H1 (cell line): Measurements from ENCODE around the gene ADK. TPM values are rescaled to one million over a fixed set of nuclear protein-coding genes. Genes with fewer than 3 reads are reported as not detected.

Experiments
- CTCF ChIA-PET: fragments of 300-600 bp; sonication (Branson Sonifier 250); formaldehyde crosslinking; loops from one replicate; lab custom pipeline; 2021; ENCODE audit not compliant: partially characterized antibody; lab: Charles Lee
- POLR2A ChIA-PET: fragments of 300-600 bp; sonication (Branson Sonifier 250); formaldehyde crosslinking; loops from one replicate; lab custom pipeline; 2021; ENCODE audit warnings: inconsistent platforms; ENCODE audit not compliant: partially characterized antibody; lab: Charles Lee
- DNase-seq, 2 experiments: peaks; one replicate each; pipeline versions ENCODE4 v3.0.0 to v3.0.0-alpha.2; 2010 to 2022; ENCODE audit warnings: low spot score in 2 of 2, low read depth in 1 of 2, mixed read lengths in 1 of 2
- FAIRE-seq: peaks from 2 replicates; lab custom pipeline; 2011; peaks lifted over from hg19 to GRCh38; lab: Jason Lieb, UNC
- H2AFZ ChIP-seq: 2 replicates; pipeline ENCODE4 v1.8.1; 2012; ENCODE audit warnings: low read length, inconsistent platforms
- H2AK5ac ChIP-seq: 2 replicates; pipeline ENCODE4 v1.6.1; 2013; ENCODE audit warnings: low read depth, low read length
- H2BK120ac ChIP-seq: replicated peaks from 2 replicates; pipeline ENCODE3; 2013; ENCODE audit warnings: low read depth, low read length, inconsistent platforms
- H2BK12ac ChIP-seq: 2 replicates; pipeline ENCODE4 v1.6.1; 2013; ENCODE audit warnings: low read depth, low read length
- H2BK15ac ChIP-seq: 2 replicates; pipeline ENCODE4 v1.6.1; 2013; ENCODE audit warnings: low read length
- H2BK20ac ChIP-seq: 2 replicates; pipeline ENCODE4 v1.6.1; 2013; ENCODE audit warnings: low read length
- H2BK5ac ChIP-seq: 2 replicates; pipeline ENCODE4 v1.6.1; 2013; ENCODE audit warnings: low read depth, low read length
- H3K14ac ChIP-seq: 2 replicates; pipeline ENCODE4 v1.6.1; 2013; ENCODE audit warnings: inconsistent platforms; ENCODE audit not compliant: insufficient read length
- H3K18ac ChIP-seq: 2 replicates; pipeline ENCODE4 v1.6.1; 2013; ENCODE audit warnings: low read length; ENCODE audit errors: extremely low read depth
- H3K23ac ChIP-seq: 2 replicates; pipeline ENCODE4 v1.6.1; 2013; ENCODE audit warnings: inconsistent platforms; ENCODE audit not compliant: insufficient read length
- H3K23me2 ChIP-seq: 2 replicates; pipeline ENCODE4 v1.6.1; 2013; ENCODE audit warnings: low read depth, low read length
- H3K27ac ChIP-seq: 2 replicates; pipeline ENCODE4 v1.6.1; 2011; ENCODE audit warnings: low read depth, low read length, inconsistent platforms
- H3K27me3 ChIP-seq, 4 experiments: replicated peaks in 1 of 4; 1 replicate in 1 of 4; 2 replicates in 3 of 4; pipeline versions ENCODE4 v1.6.1 to v1.8.1; 2011 to 2013; ENCODE audit warnings: low read length in 3 of 4, mild to moderate bottlenecking in 3 of 4, inconsistent platforms in 2 of 4, mixed read lengths in 2 of 4, moderate library complexity in 1 of 4; ENCODE audit not compliant: control insufficient read depth in 3 of 4, insufficient read depth in 3 of 4; ENCODE audit errors: extremely low read depth in 1 of 4
- H3K36me3 ChIP-seq, 4 experiments: 2 replicates each; pipeline versions ENCODE4 v1.6.1 to v1.8.1; 2011 to 2013; ENCODE audit warnings: mild to moderate bottlenecking in 4 of 4, low read length in 3 of 4, moderate library complexity in 2 of 4, control low read depth in 1 of 4, inconsistent platforms in 1 of 4; ENCODE audit not compliant: insufficient read depth in 4 of 4, control insufficient read depth in 2 of 4
- H3K4ac ChIP-seq: replicated peaks from 2 replicates; pipeline ENCODE3; 2013; ENCODE audit warnings: low read length, low read depth, mixed read lengths, inconsistent platforms; ENCODE audit not compliant: insufficient read length
- H3K4me1 ChIP-seq, 4 experiments: replicated peaks in 1 of 4; 1 replicate in 1 of 4; 2 replicates in 3 of 4; pipeline versions ENCODE4 v1.6.1 to v1.8.1; 2011 to 2013; ENCODE audit warnings: low read length in 3 of 4, inconsistent platforms in 2 of 4, mixed read lengths in 1 of 4; ENCODE audit not compliant: insufficient read depth in 4 of 4, control insufficient read depth in 3 of 4
- H3K4me2 ChIP-seq, 2 experiments: 2 replicates each; pipeline versions ENCODE4 v1.6.1 to v1.8.1; 2011 to 2013; ENCODE audit warnings: low read depth in 2 of 2, low read length in 2 of 2, control low read depth in 1 of 2, inconsistent platforms in 1 of 2, mild to moderate bottlenecking in 1 of 2; ENCODE audit not compliant: insufficient read depth in 1 of 2
- H3K4me3 ChIP-seq, 4 experiments: fragments of 200-600, 300-600 bp in 1 of 4; sonication (generic), shearing (Covaris generic), sonication (Bioruptor Twin) in 1 of 4; 2 replicates each; pipeline versions ENCODE4 v1.5.1 to v1.8.1; 2011 to 2016; ENCODE audit warnings: low read length in 4 of 4, low read depth in 3 of 4, control low read depth in 2 of 4, inconsistent platforms in 2 of 4, mild to moderate bottlenecking in 2 of 4, mixed read lengths in 1 of 4, moderate library complexity in 1 of 4; ENCODE audit not compliant: insufficient read depth in 2 of 4; ENCODE audit errors: extremely low read depth in 1 of 4
- H3K56ac ChIP-seq: replicated peaks from 2 replicates; pipeline ENCODE3; 2013; ENCODE audit warnings: low read depth, mild to moderate bottlenecking, mixed read lengths, low read length, inconsistent platforms; ENCODE audit not compliant: insufficient read length
- H3K79me1 ChIP-seq: 2 replicates; pipeline ENCODE4 v1.6.1; 2013; ENCODE audit warnings: low read depth, low read length, control low read depth
- H3K79me2 ChIP-seq, 2 experiments: 2 replicates each; pipeline versions ENCODE4 v1.6.1 to v1.8.1; 2012 to 2013; ENCODE audit warnings: low read length in 2 of 2, mild to moderate bottlenecking in 2 of 2, inconsistent platforms in 1 of 2; ENCODE audit not compliant: insufficient read depth in 2 of 2, control insufficient read depth in 1 of 2
- H3K9ac ChIP-seq, 4 experiments: replicated peaks in 1 of 4; 1 replicate in 1 of 4; 2 replicates in 3 of 4; pipeline versions ENCODE4 v1.6.1 to v1.8.1; 2011 to 2013; ENCODE audit warnings: low read depth in 3 of 4, low read length in 3 of 4, control low read depth in 2 of 4, mild to moderate bottlenecking in 2 of 4, moderate library complexity in 2 of 4, inconsistent platforms in 1 of 4; ENCODE audit errors: extremely low read depth in 1 of 4
- H3K9me3 ChIP-seq, 2 experiments: 2 replicates each; pipeline versions ENCODE4 v1.6.1 to v1.8.1; 2012 to 2013; ENCODE audit warnings: mild to moderate bottlenecking in 2 of 2, moderate library complexity in 2 of 2, control low read depth in 1 of 2, inconsistent platforms in 1 of 2, low read depth in 1 of 2, low read length in 1 of 2, mixed read lengths in 1 of 2; ENCODE audit not compliant: insufficient read depth in 2 of 2
- H4K20me1 ChIP-seq, 2 experiments: replicated peaks in 1 of 2; 2 replicates each; pipeline versions ENCODE3 to v1.8.1; 2011 to 2013; ENCODE audit warnings: inconsistent platforms in 2 of 2, low read length in 2 of 2, mild to moderate bottlenecking in 1 of 2; ENCODE audit not compliant: insufficient read depth in 2 of 2, control insufficient read depth in 1 of 2
- H4K5ac ChIP-seq: 2 replicates; pipeline ENCODE4 v1.6.1; 2013; ENCODE audit warnings: low read length, low read depth, mixed read lengths, inconsistent platforms; ENCODE audit not compliant: insufficient read length
- H4K8ac ChIP-seq: 2 replicates; pipeline ENCODE4 v1.8.0; 2013; ENCODE audit warnings: mild to moderate bottlenecking, moderate library complexity, low read length, inconsistent platforms; ENCODE audit not compliant: insufficient read depth; ENCODE audit errors: extremely low read depth
- H4K91ac ChIP-seq: replicated peaks from 2 replicates; pipeline ENCODE3; 2013; ENCODE audit warnings: low read length, mixed read lengths, inconsistent platforms; ENCODE audit not compliant: insufficient read length
- CBX5 ChIP-seq: fragments of 300-800, 300-1000 bp; sonication (generic); IDR thresholded peaks from 2 replicates; pipeline ENCODE4 v1.7.1; 2016; ENCODE audit warnings: antibody characterized with exemption, low read length, low read depth
- E2F6 ChIP-seq: IDR thresholded peaks from 2 replicates; pipeline ENCODE4 v1.6.1; 2012; ENCODE audit warnings: inconsistent platforms
- GABPA ChIP-seq: IDR thresholded peaks from 2 replicates; pipeline ENCODE4 v1.6.1; 2011; ENCODE audit warnings: mild to moderate bottlenecking, low read length, moderate library complexity, borderline replicate concordance; ENCODE audit not compliant: insufficient read depth
- JUN ChIP-seq: IDR thresholded peaks from 2 replicates; pipeline ENCODE4 v1.6.1; 2011; ENCODE audit warnings: low read depth, mild to moderate bottlenecking, improper control_type of control experiment, low read length
- PHF8 ChIP-seq: fragments of 200-600 bp; sonication (generic); conservative IDR thresholded peaks from 2 replicates; pipeline ENCODE4 v1.7.1; 2012; ENCODE audit warnings: low read depth, mild to moderate bottlenecking, inconsistent platforms, low read length, moderate library complexity
- POLR2A ChIP-seq, 2 experiments: IDR thresholded peaks; 1 replicate in 1 of 2; 2 replicates in 1 of 2; pipeline ENCODE4 v1.6.1; 2011; ENCODE audit warnings: low read depth in 2 of 2, low read length in 2 of 2, mild to moderate bottlenecking in 2 of 2; ENCODE audit errors: control extremely low read depth in 1 of 2
- RAD21 ChIP-seq, 2 experiments: IDR thresholded peaks in 1 of 2; conservative IDR thresholded peaks in 1 of 2; 2 replicates each; pipeline ENCODE4 v1.6.1; 2011; ENCODE audit warnings: low read depth in 2 of 2, low read length in 2 of 2, improper control_type of control experiment in 1 of 2, inconsistent platforms in 1 of 2, mild to moderate bottlenecking in 1 of 2, moderate library complexity in 1 of 2
- ZNF274 ChIP-seq: IDR thresholded peaks from 2 replicates; pipeline ENCODE4 v1.7.0; 2012; ENCODE audit warnings: low read length, borderline replicate concordance; ENCODE audit errors: extremely low read depth
- WGBS, 2 experiments: shearing (Covaris generic) in 1 of 2; methylation state at CpG; one replicate each; pipeline versions ENCODE4 v1.1.6 to v1.1.7; 2013 to 2015; ENCODE audit warnings: low lambda C conversion rate in 2 of 2, mixed read lengths in 2 of 2, inconsistent platforms in 1 of 2, low coverage in 1 of 2, missing lambda C conversion rate in 1 of 2; ENCODE audit not compliant: insufficient replicate concordance in 2 of 2, insufficient coverage in 1 of 2, insufficient read length in 1 of 2; ENCODE audit errors: extremely low coverage in 1 of 2, missing lambda C conversion rate in 1 of 2; 5-methylcytosine and 5-hydroxymethylcytosine counted together
- polyA plus RNA-seq, 7 experiments: library from polyadenylated mRNA; depleted of rRNA in 3 of 7; stranded (reverse) in 5 of 7; unstranded in 2 of 7; fragments of >200 nt in 5 of 7; fragments of 200-250 nt in 2 of 7; gene quantifications; 1 replicate in 5 of 7; 2 replicates in 1 of 7; 4 replicates in 1 of 7; pipeline versions ENCODE4 v1.2.1 to v1.2.3, GENCODE V29; 2011 to 2013; ENCODE audit warnings: missing spikeins in 2 of 7, mixed read lengths in 2 of 7
- total RNA-seq: library from RNA; stranded (reverse); fragmentation: NEBNext Ultra II Directional; extraction: Animal tissue kit (Norgen Biotek cat#: 25700); gene quantifications from 2 replicates; pipeline ENCODE4 v1.2.1, GENCODE V29; 2021
- TF ChIP-seq, protein P1 (sequence below): IDR thresholded peaks from 2 replicates; pipeline ENCODE4 v1.6.1; 2011; ENCODE audit warnings: low read length, improper control_type of control experiment

ADK gene
- total and polyA plus RNA-seq, 2 of the 8 experiments (the other 6 are each of a cell fraction or from before 2014, with no cell fraction given): 12.3 to 42.4 TPM

GRCh38 chr10:74289188-74289587, 138.2 kb downstream of the ADK start:
- Histone ChIP-seq H3K4me3 (no peak overlapping the region), H3K23ac (no peak overlapping the region), H2AFZ (no peak overlapping the region), H4K91ac (no peak overlapping the region), H3K79me2 (no peaks in the 10 kb centered on the region), H3K79me1 (no peaks in the 10 kb centered on the region), H3K36me3 (no peaks in the 10 kb centered on the region), H2BK15ac (no peak overlapping the region), H4K5ac (no peak overlapping the region), H3K9me3 (no peaks in the 10 kb centered on the region), H2BK20ac (no peak overlapping the region), H4K20me1 (no peaks in the 10 kb centered on the region), H3K23me2 (peaks cover 1% of the 10 kb centered on the region; the same call in 1 of the 2 replicates), H3K14ac (no peak overlapping the region), H2BK120ac (no peak overlapping the region), H3K56ac (no peak overlapping the region), H3K9ac (no peak overlapping the region), H3K18ac (no peak overlapping the region), H4K8ac (no peak overlapping the region), H3K27ac (no peak overlapping the region), H3K4me2 (no peak overlapping the region), H2AK5ac (no peak overlapping the region), H2BK5ac (no peak overlapping the region), H2BK12ac (no peak overlapping the region), H3K4me1 (no peaks in the 10 kb centered on the region), H3K4ac (no peak overlapping the region), H3K27me3 (no peaks in the 10 kb centered on the region)
- ChIA-PET POLR2A (no interaction called here), CTCF (interaction anchor here (1.3 kb wide), 1 partner anchor 13 kb away, joined by 4 read pairs; no protein-coding TSS in a partner anchor)
- 97% methylated on average over 3 of the region's 3 CpGs; no CpG with 5 or more reads in 1 of the 2 experiments for WGBS, 2 experiments
- TF ChIP-seq POLR2A (IDR thresholded peaks at IDR 0.05; ENCODE audit: control extremely low read depth in 1 of 2, low read depth in 2 of 2, low read length in 2 of 2): no peak
- no peak for TF ChIP-seq RAD21 (IDR thresholded peaks at IDR 0.05 in 1 of 2, conservative IDR thresholded peaks at IDR 0.05 in 1 of 2; ENCODE audit: low read depth in 2 of 2, low read length in 2 of 2)
- TF ChIP-seq, protein P1, sequence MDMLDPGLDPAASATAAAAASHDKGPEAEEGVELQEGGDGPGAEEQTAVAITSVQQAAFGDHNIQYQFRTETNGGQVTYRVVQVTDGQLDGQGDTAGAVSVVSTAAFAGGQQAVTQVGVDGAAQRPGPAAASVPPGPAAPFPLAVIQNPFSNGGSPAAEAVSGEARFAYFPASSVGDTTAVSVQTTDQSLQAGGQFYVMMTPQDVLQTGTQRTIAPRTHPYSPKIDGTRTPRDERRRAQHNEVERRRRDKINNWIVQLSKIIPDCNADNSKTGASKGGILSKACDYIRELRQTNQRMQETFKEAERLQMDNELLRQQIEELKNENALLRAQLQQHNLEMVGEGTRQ: no peak
- no peak for TF ChIP-seq CBX5
- no peak for TF ChIP-seq E2F6
- no peak for TF ChIP-seq GABPA
- TF ChIP-seq PHF8: no peak
- TF ChIP-seq ZNF274: no peak
- no peak for TF ChIP-seq JUN
- FAIRE-seq (no peak), DNase-seq (no peak)
